SIG-M5 (cell line): ENCODE measurements around the gene OR4D2.
"Not testable (repeated sequence)": the region's sequence is repeated elsewhere in the genome, so short reads cannot be mapped to it uniquely, and the experiment has no call there.

Source experiments
- DNase-seq: peaks from one replicate; lab custom pipeline; 2025; lab: John Stamatoyannopoulos, UW

OR4D2 gene

GRCh38 chr17:58166682-58167081, at the start of gene OR4D2:
Gene OR4D2 (plus strand): TSS chr17:58166982. CDS start chr17:58169656, 2,674 bp downstream.
- no peak for DNase-seq

- DNase-seq = no peak
Measured at GRCh38 chr17:58117382-58117781, 49.4 kb upstream of the OR4D2 start.

DNA sequence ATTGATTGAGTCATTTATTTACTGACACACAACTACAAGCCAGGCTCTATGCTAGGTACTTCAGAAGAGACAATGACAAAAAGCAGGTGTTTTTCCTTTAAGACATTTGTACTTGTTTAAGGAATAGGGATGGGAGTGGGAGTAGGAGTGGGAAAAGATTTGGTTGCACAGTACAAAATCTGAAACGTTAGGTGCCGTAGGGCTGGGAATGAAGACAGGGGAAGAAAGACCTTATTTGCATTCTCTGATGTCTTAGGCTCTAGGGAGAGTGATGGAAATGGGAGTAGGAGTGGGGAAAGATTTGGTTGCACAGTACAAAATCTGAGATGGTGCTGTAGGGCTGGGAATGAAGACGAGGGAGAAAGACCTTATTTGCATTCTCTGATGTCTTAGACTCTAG, 47.3 kb upstream of the OR4D2 start:
- no peak for DNase-seq

DNA sequence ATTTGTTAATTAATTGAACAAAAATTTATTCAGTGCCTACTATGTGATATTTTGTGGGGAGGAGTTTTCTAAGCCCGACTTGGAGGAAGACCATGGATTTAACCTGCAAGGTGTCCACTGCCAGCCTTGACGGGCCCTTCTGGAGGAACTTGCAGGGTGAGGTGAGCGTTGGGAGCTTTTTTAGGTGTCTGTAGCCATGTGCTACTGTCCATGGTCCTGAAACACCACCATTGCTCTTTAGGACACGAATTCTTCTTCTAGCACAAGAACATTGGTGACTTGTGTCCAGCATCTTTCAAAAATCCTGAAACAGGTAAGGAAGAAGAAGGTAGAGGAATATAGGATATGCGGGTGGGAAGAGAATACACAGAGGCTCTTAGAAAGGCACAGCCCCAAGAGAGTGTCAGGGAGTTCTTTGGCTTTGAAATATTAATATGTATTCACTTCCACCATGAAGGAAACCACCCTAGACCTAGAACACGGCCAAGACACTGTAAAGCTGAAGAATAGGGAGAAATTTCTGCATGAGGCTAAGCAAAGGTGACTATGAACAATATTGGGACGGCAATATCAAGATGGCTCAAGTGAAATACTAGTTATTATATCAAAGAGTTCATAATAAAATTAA, 46.5 kb upstream of the OR4D2 start:
- no peak for DNase-seq

- no peak for DNase-seq
Measured at GRCh38 chr17:58121925-58122324, 44.9 kb upstream of the OR4D2 start.

GRCh38 chr17:58127846-58128245, 38.9 kb upstream of the OR4D2 start:
- no peak for DNase-seq

DNA sequence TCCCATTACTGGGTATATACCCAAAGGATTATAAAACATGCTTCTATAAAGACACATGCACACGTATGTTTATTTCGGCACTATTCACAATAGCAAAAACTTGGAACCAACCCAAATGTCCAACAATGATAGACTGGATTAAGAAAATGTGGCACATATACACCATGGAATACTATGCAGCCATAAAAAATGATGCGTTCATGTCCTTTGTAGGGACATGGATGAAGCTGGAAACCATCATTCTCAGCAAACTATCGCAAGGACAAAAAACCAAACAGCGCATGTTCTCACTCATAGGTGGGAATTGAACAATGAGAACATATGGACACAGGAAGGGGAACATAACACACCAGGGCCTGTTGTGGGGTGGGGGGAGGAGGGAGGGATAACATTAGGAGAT, 34.1 kb upstream of the OR4D2 start:
- not testable (repeated sequence) for DNase-seq

DNA sequence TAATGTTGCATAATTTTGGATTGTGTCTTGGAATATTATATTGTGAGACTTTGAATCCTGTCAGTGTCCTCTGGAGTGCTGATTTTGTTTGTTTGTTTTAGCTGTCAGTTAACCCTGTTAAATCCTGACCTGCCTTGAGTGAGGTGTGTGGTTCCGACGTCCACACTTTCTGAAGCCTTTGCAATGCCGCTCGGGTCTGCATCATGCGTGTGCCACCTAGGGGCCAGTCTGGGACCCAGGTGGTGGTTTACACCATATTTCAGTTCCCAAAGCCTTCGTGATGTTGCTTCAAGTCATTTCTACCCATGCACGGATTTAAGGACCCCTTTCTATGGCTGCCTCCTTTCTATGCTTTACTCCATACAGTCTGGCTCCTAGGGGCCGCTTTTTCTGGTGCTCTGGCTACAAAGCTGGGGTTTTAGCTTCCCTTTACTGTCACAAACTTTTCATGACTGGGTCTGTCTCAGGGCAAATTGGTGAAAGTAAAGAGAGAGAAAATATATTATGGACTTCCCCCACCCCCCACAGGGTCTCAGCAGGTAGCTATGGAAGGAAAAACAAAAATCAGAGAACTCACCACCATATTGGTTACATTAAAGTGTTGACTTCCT, 30.0 kb upstream of the OR4D2 start:
- DNase-seq = no peak

- no peak for DNase-seq
Measured at GRCh38 chr17:58141505-58141904, 25.3 kb upstream of the OR4D2 start.

DNA sequence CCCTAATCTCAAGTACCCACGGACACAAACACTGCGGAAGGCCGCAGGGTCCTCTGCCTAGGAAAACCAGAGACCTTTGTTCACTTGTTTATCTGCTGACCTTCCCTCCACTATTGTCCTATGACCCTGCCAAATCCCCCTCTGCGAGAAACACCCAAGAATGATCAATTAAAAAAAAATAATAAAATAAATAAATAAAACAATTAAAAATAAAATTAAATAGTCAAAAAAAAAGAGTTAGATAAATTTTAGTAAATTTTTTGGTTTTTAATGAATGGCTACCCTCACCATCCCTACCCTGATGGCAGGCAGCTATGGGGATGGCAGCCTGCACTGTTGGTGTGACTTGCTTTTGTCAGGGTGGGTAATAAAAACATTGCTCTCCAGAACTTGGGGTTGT, 23.4 kb upstream of the OR4D2 start:
- DNase-seq = not testable (repeated sequence)

GRCh38 chr17:58144801-58145200, 22.0 kb upstream of the OR4D2 start:
- DNase-seq = no peak

- no peak for DNase-seq
Measured at GRCh38 chr17:58147930-58148434, 18.8 kb upstream of the OR4D2 start, which contains the start of gene OR4D1. Gene OR4D1 (plus strand): TSS chr17:58148384. CDS start chr17:58155154, 6,770 bp downstream.

- DNase-seq = no peak
Measured at GRCh38 chr17:58148609-58149008, 18.2 kb upstream of the OR4D2 start.

- no peak for DNase-seq
Measured at GRCh38 chr17:58150394-58150793, 16.4 kb upstream of the OR4D2 start.

DNA sequence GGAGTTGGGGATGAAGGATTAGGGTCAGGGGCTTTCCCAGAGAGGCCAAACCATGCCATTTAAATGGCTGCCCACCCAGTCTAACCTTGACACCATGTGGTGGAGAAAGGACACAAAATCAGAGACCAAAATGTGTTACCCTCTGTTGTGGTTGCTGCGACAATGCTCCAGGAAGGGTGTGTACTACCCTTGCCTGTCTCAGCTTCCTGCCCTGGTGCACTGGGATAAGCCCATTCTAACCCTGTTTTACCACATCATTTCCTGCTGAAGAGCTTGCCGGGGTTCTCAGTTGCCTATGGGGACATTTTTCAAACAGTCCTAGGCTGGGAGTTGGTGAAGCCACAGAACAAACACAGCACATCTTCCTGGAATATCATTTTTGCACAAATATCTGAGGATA, 13.7 kb upstream of the OR4D2 start:
- no peak for DNase-seq

GRCh38 chr17:58153671-58154070, 13.1 kb upstream of the OR4D2 start:
- DNase-seq = no peak

DNA sequence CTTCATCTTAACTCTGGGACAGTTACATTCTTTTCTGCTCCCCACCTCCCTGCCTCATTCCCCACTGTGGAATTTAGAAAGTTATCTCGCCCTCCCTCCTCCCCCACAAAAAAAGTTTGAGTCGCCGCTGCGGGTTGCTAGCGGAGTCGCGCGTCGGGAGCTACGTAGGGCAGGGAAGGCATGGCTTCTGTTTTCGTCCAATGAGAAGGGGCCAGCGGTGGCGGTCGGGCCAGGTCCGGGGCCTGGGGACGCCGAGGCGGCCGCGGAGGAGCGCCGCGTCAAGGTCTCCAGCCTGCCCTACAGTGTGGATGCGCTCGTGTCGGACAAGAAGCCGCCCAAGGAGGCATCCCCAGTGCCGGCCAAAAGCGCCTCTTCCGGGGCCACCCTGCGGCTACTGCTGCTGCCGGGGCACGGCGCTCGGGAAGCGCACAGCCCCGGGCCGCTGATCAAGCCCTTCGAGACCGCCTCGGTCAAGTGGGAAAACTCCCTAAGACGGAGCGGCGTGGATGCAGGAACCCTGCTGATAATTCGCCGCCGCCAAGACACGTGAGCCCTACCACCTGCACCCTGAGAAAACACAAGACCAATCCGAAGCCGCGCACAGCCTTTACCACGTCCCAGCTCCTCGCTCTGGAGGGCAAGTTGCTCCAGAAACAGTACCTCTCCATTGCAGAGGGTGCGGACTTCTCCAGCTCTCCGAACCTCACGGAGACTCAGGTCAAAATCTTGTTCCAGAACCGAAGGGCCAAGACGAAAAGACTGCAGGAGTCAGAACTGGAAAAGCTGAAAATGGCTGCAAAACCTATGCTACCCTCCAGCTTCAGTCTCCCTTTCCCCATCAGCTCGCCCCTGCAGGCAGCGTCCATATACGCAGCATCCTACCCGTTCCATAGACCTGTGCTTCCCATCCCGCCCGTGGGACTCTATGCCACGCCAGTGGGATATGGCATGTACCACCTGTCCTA, 9.7 kb upstream of the OR4D2 start:
- DNase-seq = no peak

DNA sequence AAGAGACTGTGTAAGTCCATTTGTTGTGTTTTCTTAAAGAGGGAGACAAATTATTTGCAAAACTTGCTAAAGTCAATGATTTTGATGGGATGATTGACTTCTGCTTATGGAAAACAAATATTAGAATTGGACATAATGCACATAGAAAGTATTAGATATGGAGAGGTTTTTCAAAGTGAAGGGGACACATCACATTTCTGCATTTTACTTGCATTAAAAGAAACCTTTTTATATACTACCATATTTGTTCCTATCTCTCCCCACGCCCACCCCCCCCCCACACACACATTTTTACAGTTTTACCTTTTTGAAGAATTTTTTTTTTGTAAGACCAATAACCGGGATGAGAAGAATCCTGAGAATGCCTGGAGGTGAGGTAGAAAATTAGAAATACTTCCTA, 8.6 kb upstream of the OR4D2 start:
- no peak for DNase-seq

DNA sequence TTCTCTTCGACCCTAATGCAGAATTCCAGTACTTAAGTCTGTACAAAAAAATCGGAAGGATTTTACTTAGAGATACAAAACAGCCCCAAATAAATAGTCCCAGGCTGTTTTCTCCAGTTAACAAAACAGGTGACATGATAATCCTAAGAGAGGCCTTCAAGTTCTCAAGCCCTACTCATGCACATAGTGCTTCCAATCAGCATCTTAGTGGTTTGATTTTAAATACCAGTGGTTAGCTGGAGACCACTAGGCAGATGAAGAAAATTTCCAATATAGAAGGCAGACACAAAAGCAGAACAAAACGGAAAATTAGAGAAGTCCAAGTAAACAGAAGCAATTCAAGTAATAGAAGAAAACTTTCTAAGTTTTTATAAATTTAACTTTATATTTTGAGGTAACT, 5.2 kb upstream of the OR4D2 start:
- DNase-seq = no peak

DNA sequence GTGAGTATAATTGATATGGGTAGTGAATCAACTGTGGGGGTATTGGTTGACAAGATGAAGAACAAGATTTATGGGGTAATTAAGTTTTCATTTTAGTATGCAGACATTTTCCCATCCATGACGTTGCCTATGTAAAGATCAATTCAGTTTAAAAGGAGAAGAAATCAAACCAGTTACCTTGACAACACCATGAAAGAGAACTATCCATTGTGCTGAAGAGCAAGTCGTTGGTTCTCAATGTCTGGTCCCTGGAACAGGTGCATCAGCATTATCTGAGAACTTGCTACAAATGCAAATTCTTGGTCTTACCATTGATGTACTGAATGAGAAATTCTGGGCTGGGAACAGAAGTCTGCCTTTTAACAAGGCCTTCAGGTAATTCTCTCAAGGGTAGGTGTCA, 801 bp upstream of the OR4D2 start:
- DNase-seq = no peak

GRCh38 chr17:58170622-58171021, 3.8 kb downstream of the OR4D2 start:
- DNase-seq = no peak

DNA sequence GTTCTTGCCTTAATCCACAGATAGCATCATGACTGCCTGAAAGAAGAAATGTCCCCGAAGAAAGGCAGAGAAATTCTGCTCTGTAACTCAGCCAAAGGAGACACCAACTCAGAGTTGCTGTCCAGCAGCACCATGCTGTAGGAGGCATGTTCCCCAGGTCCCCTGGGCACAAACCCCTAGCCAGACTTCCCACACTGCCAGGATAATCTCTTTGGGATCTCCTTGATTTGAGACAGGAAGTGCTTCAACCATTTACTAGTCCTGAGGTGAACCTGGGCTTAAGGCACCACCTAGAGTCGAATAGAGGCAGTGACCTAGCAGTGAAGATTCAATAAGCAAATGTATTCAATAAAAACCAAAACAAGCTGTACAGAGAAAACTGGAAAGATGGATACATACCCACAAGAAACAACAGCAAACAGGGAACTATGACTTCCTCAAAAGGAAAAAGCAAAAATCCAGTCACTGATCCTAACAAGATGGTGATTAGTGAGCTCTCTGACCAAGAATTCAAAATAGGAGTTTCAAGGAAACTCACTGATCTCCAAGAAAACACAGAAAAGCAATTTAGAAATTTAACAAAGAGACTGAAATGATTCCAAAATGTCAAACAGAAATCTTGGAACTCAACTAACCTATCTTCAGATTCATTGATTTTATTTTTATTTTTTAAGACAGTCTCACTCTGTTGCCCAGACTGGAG, 5.7 kb downstream of the OR4D2 start:
- DNase-seq = no peak
